Stimulated activated CD8-positive, alpha-beta memory T cell treated with anti-CD3 and anti-CD28 coated beads, Interleukin-12 subunit alpha, Interleukin-12 subunit beta, amount 100 ng/mL, for 24 hours (primary cell): ENCODE results near the gene ZNHIT3.

ENCODE experiments used
- DNase-seq: peaks from one replicate; pipeline ENCODE4 v3.0.0-alpha.2; 2020; ENCODE audit errors: extremely low read depth

The ZNHIT3 gene

GRCh38 chr17:36511216-36511615 is 24.7 kb downstream of the ZNHIT3 start:
- DNase-seq = no peak

- DNase-seq = no peak
Measured at GRCh38 chr17:36512641-36513040, 26.2 kb downstream of the ZNHIT3 start.

DNA sequence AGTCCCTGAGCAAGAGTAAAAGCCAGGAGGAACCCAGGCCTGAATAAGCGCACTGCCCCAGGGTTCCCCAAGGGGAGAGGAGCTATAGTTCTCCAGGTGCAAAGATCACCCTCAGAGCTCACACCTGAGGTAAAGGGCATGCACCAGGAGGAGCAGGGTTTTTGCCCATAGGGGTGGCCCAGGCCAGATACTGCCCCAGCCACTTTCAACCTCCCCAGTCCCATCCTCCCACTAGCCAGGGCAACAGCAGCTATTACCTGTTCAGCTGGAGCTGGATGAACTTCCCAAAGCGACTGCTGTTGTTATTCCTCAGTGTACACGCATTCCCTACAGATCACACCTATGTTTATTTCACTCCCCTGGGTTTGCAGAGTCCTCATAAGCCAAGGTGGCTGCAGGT is 28.4 kb downstream of the ZNHIT3 start:
- DNase-seq = no peak

- no peak for DNase-seq
Measured at GRCh38 chr17:36515837-36516236, 29.4 kb downstream of the ZNHIT3 start.

DNA sequence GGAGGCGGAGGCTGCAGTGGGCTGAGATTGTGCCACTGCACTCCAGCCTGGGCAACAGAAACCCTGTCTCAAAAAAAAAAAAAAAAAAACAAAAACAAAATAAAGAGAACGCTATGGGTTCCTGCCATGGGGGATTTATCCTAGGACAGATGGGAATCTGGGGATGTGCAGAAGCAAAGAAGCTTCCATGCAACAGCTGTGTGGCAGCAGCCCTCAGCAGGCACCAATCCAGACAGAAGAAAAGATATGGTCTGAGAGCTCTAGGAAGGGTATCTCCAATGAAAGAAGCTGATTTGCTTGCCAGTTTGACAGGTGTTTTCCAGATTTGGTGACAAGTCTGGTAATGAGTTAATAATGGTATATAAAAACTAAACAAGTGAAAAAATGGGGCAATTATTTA is 36.6 kb downstream of the ZNHIT3 start:
- no peak for DNase-seq

DNA sequence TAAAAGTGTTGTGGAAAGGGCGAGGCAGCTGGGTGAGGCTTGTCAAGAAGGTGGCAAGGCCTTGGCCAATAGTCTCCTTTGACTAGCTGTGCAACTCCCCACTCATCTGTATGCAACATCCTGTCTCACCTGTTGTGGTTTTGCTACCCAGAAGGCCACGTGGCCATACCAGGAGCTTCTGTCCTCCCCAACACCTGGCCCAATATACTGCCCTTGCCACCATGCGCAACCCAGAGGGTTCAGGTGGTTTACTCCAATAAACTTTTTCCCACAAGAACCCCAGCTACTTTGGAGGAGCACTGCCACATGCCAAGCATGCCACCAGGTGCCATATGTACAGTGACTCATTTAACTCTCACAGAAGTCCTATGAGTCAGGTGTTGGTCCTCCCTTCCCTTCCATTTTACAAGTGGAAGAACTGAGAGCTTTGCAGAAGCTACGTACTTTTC is 38.0 kb downstream of the ZNHIT3 start:
- DNase-seq = no peak

- DNase-seq = no peak
Measured at GRCh38 chr17:36525113-36525512, 38.6 kb downstream of the ZNHIT3 start.

- no peak for DNase-seq
Measured at GRCh38 chr17:36525888-36526287, 39.4 kb downstream of the ZNHIT3 start.

- no peak for DNase-seq
Measured at GRCh38 chr17:36527621-36528250, 41.3 kb downstream of the ZNHIT3 start.

DNA sequence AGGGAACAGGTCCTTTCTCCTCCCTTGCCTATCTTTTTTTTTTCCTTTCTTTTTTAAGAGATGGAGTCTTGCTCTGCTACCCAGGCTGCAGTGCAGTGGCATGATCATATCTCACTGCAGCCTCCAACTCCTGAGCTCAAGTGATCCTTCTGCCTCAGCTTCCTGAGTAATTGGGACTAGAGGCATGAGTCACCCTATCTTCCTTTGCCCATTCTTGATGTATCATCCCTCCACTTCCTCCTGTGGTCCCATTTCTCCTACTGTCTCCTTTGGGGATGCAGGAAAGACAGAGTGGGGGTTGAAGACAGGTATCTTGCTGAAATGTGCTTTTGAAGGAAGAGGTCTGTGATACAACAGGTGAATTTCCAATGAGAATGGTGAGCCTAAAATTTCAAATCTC is 42.6 kb downstream of the ZNHIT3 start:
- no peak for DNase-seq

DNA sequence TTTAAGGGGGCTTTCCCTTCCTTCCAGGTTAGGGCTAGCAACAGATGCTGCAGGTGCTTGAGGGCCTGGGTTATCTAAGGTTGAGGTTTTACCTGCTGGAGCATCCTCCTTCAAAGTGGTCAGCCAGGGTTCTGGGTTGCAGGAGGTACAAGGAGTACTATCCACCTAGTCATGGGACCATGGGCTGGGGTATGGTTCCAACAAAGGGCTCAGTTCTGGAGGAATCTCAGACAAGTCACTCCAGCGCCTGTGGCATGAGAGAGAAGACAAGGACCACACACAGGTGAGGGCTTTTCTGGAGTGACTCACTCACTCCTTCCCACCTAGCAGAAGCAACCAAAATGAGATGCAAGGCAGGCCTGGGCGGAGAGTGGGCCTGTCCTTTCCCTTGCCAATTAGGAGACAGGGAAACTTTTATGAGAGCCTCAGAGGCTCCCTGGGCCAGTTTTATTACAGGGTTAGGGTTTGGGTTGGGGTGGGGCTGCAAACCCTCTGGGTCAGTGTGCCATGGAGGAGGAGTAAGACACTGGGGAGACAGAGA is 46.0 kb downstream of the ZNHIT3 start:
- DNase-seq = no peak

GRCh38 chr17:36533935-36534839 is 47.7 kb downstream of the ZNHIT3 start:
- DNase-seq = no peak

DNA sequence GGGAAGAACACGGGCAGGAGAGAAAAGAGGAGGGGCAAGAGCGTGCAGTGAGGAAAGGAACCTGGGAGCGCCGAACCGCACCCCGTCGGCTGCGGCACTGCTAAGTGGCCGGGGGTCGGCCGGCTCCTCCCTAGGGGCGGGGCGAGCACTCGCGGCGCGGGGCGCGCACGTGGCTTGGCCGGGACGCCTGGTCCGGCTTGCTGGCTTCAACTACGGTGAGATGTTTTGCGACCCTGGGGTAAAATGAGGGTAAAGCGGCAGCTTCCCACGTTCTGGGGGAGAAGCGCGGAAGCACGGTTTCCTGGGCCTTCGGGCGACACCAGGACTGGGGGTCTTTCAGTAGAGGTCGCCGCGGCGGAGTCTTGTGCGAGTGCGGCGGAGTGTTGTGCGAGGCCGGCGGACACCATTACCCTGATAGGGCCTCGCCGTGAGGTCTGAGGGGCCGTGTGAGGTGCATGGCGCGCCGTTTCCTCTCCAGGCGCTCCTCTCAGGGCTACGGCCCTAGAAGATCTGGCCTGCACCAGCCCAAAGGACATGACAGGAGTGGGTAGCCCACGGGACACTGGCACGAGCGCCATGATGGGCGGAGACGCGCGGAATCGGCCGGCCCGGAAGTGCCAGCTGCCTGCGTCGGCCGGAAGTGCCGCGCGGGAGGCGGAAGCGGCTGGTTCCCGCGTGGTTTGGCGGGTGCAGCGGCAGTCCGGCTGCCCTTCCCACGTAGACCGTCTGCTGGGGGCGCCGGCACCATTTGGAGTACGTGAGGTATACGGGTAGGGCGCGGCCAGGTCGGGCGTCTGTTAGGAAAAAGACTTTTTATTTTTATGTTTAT is 48.6 kb downstream of the ZNHIT3 start, which contains the start of the genes MYO19 and PIGW:
TSS of gene MYO19 (minus strand) at position 29 of the 829 bp plus-strand sequence. CDS start 2,330 bp downstream, outside the sequence.
TSS of gene PIGW (plus strand) at position 148 of the 829 bp plus-strand sequence. CDS start 2,115 bp downstream, outside the sequence.
- DNase-seq = peak; percentile 73

- DNase-seq = no peak
Measured at GRCh38 chr17:36535669-36536081, 49.2 kb downstream of the ZNHIT3 start.

DNA sequence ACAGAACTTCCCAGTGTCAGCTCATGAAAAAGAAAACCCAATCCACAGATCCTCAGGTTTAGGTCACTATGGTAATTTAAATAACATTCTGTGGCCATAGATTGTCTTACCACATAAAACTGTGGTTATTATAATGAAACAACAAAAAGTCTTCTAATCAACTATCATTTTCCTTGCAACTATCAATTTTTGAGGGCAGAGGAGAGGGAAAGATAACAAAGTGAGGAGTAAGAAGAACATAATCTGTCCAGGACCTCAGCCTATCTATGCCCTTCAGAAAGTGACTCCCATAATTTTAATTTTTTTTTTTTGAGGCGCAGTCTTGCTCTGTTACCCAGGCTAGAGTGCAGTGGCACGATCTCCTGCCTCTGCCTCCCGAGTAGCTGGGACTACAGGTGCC is 54.2 kb downstream of the ZNHIT3 start:
- DNase-seq = no peak

- DNase-seq = no peak
Measured at GRCh38 chr17:36542755-36543154, 56.3 kb downstream of the ZNHIT3 start.

DNA sequence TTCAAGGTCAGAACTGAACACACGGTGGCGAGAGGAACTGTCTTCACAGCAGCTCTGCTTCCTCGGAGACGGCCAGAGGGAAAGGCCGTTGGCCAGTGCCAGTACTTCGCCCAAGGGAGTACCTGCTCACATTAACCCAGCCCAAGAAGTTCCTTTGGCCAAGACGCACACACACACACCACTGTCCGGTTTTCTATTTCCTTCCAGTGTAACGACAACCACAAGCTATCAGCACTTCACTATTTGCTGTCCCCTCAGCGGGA is 57.5 kb downstream of the ZNHIT3 start:
- no peak for DNase-seq

- DNase-seq = peak; percentile 86
Measured at GRCh38 chr17:36544307-36545076, 58.0 kb downstream of the ZNHIT3 start, which contains the start of gene GGNBP2. Gene GGNBP2 (plus strand): TSS chr17:36544919. CDS start chr17:36545725, 806 bp downstream.

- DNase-seq = no peak
Measured at GRCh38 chr17:36545077-36545464, 58.6 kb downstream of the ZNHIT3 start.
